Glomerular endothelial cell (primary cell): ENCODE results near the gene BBS1. TPM values are rescaled to one million over a fixed set of nuclear protein-coding genes. Genes with fewer than 3 reads are reported as not detected.

Experiments
- DNase-seq: peaks from one replicate; pipeline ENCODE4 v3.0.0-alpha.2; 2011; ENCODE audit warnings: low read depth, low spot score; ENCODE audit errors: extremely low read depth
- total RNA-seq: library from RNA; depleted of rRNA; stranded (reverse); fragments of >200 nt; gene quantifications from 2 replicates; pipeline ENCODE4 v1.2.3, GENCODE V29; 2015

BBS1 gene
- total RNA-seq, 1 donor from 2014 or later = 47.0 TPM

- DNase-seq = no peak
Observed at GRCh38 chr11:66476841-66477251, 33.6 kb upstream of the BBS1 start.

- DNase-seq = no peak
Observed at GRCh38 chr11:66477263-66478201, 32.9 kb upstream of the BBS1 start.

- DNase-seq = no peak
Observed at GRCh38 chr11:66478729-66479393, 31.6 kb upstream of the BBS1 start.

- DNase-seq = no peak
Observed at GRCh38 chr11:66479394-66480116, 30.9 kb upstream of the BBS1 start.

GRCh38 chr11:66480117-66480938, 30.1 kb upstream of the BBS1 start, which contains the start of gene DPP3:
TSS of gene DPP3 (plus strand) at chr11:66480434. CDS start at chr11:66482201, 1,767 bp downstream.
- peak; percentile 61 for DNase-seq

GRCh38 chr11:66484806-66485380, 25.5 kb upstream of the BBS1 start:
- no peak for DNase-seq

- no peak for DNase-seq
Observed at GRCh38 chr11:66488957-66489356, 21.5 kb upstream of the BBS1 start.

- no peak for DNase-seq
Observed at GRCh38 chr11:66489636-66490035, 20.8 kb upstream of the BBS1 start.

GRCh38 chr11:66491315-66491935, 19.0 kb upstream of the BBS1 start:
- DNase-seq = no peak

- DNase-seq = no peak
Observed at GRCh38 chr11:66492161-66492865, 18.1 kb upstream of the BBS1 start.

- DNase-seq = no peak
Observed at GRCh38 chr11:66493130-66493529, 17.3 kb upstream of the BBS1 start.

- no peak for DNase-seq
Observed at GRCh38 chr11:66494458-66494857, 16.0 kb upstream of the BBS1 start.

GRCh38 chr11:66494935-66495334, 15.5 kb upstream of the BBS1 start:
- DNase-seq = no peak

GRCh38 chr11:66495401-66495854, 15.0 kb upstream of the BBS1 start:
- DNase-seq = no peak

GRCh38 chr11:66497206-66497605, 13.2 kb upstream of the BBS1 start:
- no peak for DNase-seq

GRCh38 chr11:66498506-66498905, 11.9 kb upstream of the BBS1 start:
- no peak for DNase-seq

GRCh38 chr11:66505276-66505816, 5.1 kb upstream of the BBS1 start:
- DNase-seq = no peak

- no peak for DNase-seq
Observed at GRCh38 chr11:66509131-66509561, 1.3 kb upstream of the BBS1 start.

GRCh38 chr11:66510990-66511339, 530 bp downstream of the BBS1 start:
- DNase-seq = no peak
